ENCODE results near the gene AMOTL2. TPM values are rescaled to one million over a fixed set of nuclear protein-coding genes. Genes with fewer than 3 reads are reported as not detected.

AMOTL2 gene
- total and polyA plus RNA-seq, 3 experiments from 2014 or later: 0.10 TPM; not detected in 2

GRCh38 chr3:134357261-134357913 lies 16.9 kb downstream of the AMOTL2 start:
- DNase-seq: no peak
- H3K4me3 ChIP-seq (ENCODE audit: low read length): no peak overlapping the region
- Mint-ChIP-seq H3K4me3 (no peak overlapping the region), H3K4me1 (no peaks in the 10 kb centered on the region), H3K27me3 (peaks cover 3% of the 10 kb centered on the region in 2 donors), H3K9me3 (no peaks in the 10 kb centered on the region), H3K27ac (no peak overlapping the region), H3K36me3 (no peaks in the 10 kb centered on the region)
- H3K27ac ChIP-seq (ENCODE audit: low read depth, low read length): no peak overlapping the region
- no peaks in the 10 kb centered on the region for H3K36me3 ChIP-seq (ENCODE audit: insufficient read depth, low read length)
- ChIA-PET POLR2A (no interaction called here), CTCF (interaction anchor here (1.1 to 1.2 kb wide), 2 partner anchors 10 to 23 kb away, joined by 3 to 4 read pairs; no protein-coding TSS in a partner anchor)
- H3K27me3 ChIP-seq (ENCODE audit: insufficient read depth, low read length, poor library complexity, severe bottlenecking): no peaks in the 10 kb centered on the region
- H3K9me3 ChIP-seq (ENCODE audit: low read length): no peaks in the 10 kb centered on the region
- H3K4me1 ChIP-seq (ENCODE audit: insufficient read depth, low read length): no peaks in the 10 kb centered on the region

- H3K27ac ChIP-seq (ENCODE audit: low read depth, low read length): no peak overlapping the region
- H3K4me3 ChIP-seq (ENCODE audit: low read length): no peak overlapping the region
- ChIA-PET POLR2A (no interaction called here), CTCF (interaction anchor here (1.1 to 1.2 kb wide), 2 partner anchors 11 to 23 kb away, joined by 3 to 4 read pairs; no protein-coding TSS in a partner anchor)
- H3K4me3 Mint-ChIP-seq: no peak overlapping the region
- no peak overlapping the region for H3K27ac Mint-ChIP-seq
- peaks cover 3% of the 10 kb centered on the region in 2 donors for H3K27me3 Mint-ChIP-seq
- H3K4me1 Mint-ChIP-seq: no peaks in the 10 kb centered on the region
- no peaks in the 10 kb centered on the region for H3K4me1 ChIP-seq (ENCODE audit: insufficient read depth, low read length)
- no peaks in the 10 kb centered on the region for H3K9me3 ChIP-seq (ENCODE audit: low read length)
- H3K36me3 Mint-ChIP-seq: no peaks in the 10 kb centered on the region
- no peaks in the 10 kb centered on the region for H3K27me3 ChIP-seq (ENCODE audit: insufficient read depth, low read length, poor library complexity, severe bottlenecking)
- H3K9me3 Mint-ChIP-seq: no peaks in the 10 kb centered on the region
- H3K36me3 ChIP-seq (ENCODE audit: insufficient read depth, low read length): no peaks in the 10 kb centered on the region
- no peak for DNase-seq
Measured at GRCh38 chr3:134356411-134357040, 17.7 kb downstream of the AMOTL2 start.

GRCh38 chr3:134355416-134355815 lies 18.8 kb downstream of the AMOTL2 start:
- Histone ChIP-seq H3K4me3 (ENCODE audit: low read length) (no peak overlapping the region), H3K27me3 (ENCODE audit: insufficient read depth, low read length, poor library complexity, severe bottlenecking) (no peaks in the 10 kb centered on the region), H3K27ac (ENCODE audit: low read depth, low read length) (no peak overlapping the region), H3K4me1 (ENCODE audit: insufficient read depth, low read length) (no peaks in the 10 kb centered on the region), H3K36me3 (ENCODE audit: insufficient read depth, low read length) (no peaks in the 10 kb centered on the region), H3K9me3 (ENCODE audit: low read length) (no peaks in the 10 kb centered on the region)
- no peaks in the 10 kb centered on the region for H3K4me1 Mint-ChIP-seq
- no peak for DNase-seq
- CTCF ChIA-PET: no interaction called here
- peak overlapping the region in 1 of 8 donors; percentile 69 for H3K27ac Mint-ChIP-seq
- peaks cover 3 to 4% of the 10 kb centered on the region in 2 donors for H3K27me3 Mint-ChIP-seq
- no peaks in the 10 kb centered on the region for H3K36me3 Mint-ChIP-seq
- no peak overlapping the region for H3K4me3 Mint-ChIP-seq
- no peaks in the 10 kb centered on the region for H3K9me3 Mint-ChIP-seq
- POLR2A ChIA-PET: no interaction called here

- Mint-ChIP-seq H3K9me3 (no peaks in the 10 kb centered on the region), H3K27ac (no peak overlapping the region), H3K4me1 (no peaks in the 10 kb centered on the region), H3K27me3 (peaks cover 7 to 8% of the 10 kb centered on the region in 2 donors), H3K4me3 (no peak overlapping the region), H3K36me3 (no peaks in the 10 kb centered on the region)
- H3K27ac ChIP-seq (ENCODE audit: low read depth, low read length): no peak overlapping the region
- no peaks in the 10 kb centered on the region for H3K36me3 ChIP-seq (ENCODE audit: insufficient read depth, low read length)
- no peak for DNase-seq
- no peaks in the 10 kb centered on the region for H3K27me3 ChIP-seq (ENCODE audit: insufficient read depth, low read length, poor library complexity, severe bottlenecking)
- ChIA-PET CTCF (interaction anchor here (1.2 kb wide), 1 partner anchor 9 kb away, joined by 3 read pairs; no protein-coding TSS in a partner anchor), POLR2A (no interaction called here)
- no peak overlapping the region for H3K4me3 ChIP-seq (ENCODE audit: low read length)
- no peaks in the 10 kb centered on the region for H3K4me1 ChIP-seq (ENCODE audit: insufficient read depth, low read length)
- H3K9me3 ChIP-seq (ENCODE audit: low read length): no peaks in the 10 kb centered on the region
Measured at GRCh38 chr3:134354612-134355251, 19.5 kb downstream of the AMOTL2 start.

- DNase-seq: no peak
- POLR2A ChIA-PET: no interaction called here
- H3K4me1 Mint-ChIP-seq: no peaks in the 10 kb centered on the region
- no peaks in the 10 kb centered on the region for H3K9me3 Mint-ChIP-seq
- H3K4me1 ChIP-seq (ENCODE audit: insufficient read depth, low read length): no peaks in the 10 kb centered on the region
- H3K9me3 ChIP-seq (ENCODE audit: low read length): no peaks in the 10 kb centered on the region
- H3K27me3 ChIP-seq (ENCODE audit: insufficient read depth, low read length, poor library complexity, severe bottlenecking): no peaks in the 10 kb centered on the region
- CTCF ChIA-PET: interaction anchor here (1.2 kb wide), 1 partner anchor 9 kb away, joined by 3 read pairs; no protein-coding TSS in a partner anchor
- no peaks in the 10 kb centered on the region for H3K36me3 ChIP-seq (ENCODE audit: insufficient read depth, low read length)
- H3K36me3 Mint-ChIP-seq: no peaks in the 10 kb centered on the region
- H3K4me3 ChIP-seq (ENCODE audit: low read length): no peak overlapping the region
- H3K27ac ChIP-seq (ENCODE audit: low read depth, low read length): no peak overlapping the region
- H3K27ac Mint-ChIP-seq: no peak overlapping the region
- H3K27me3 Mint-ChIP-seq: peaks cover 8 to 11% of the 10 kb centered on the region in 2 donors
- H3K4me3 Mint-ChIP-seq: no peak overlapping the region
Measured at GRCh38 chr3:134353831-134354611, 20.2 kb downstream of the AMOTL2 start.

GRCh38 chr3:134353171-134353825 lies 20.9 kb downstream of the AMOTL2 start:
- H3K4me3 ChIP-seq (ENCODE audit: low read length): no peak overlapping the region
- Mint-ChIP-seq H3K36me3 (no peaks in the 10 kb centered on the region), H3K9me3 (peaks cover 0 to under 1% (median 0%) of the 10 kb centered on the region in 5 donors), H3K27me3 (peaks cover 8 to 12% of the 10 kb centered on the region in 2 donors), H3K27ac (no peak overlapping the region), H3K4me3 (no peak overlapping the region), H3K4me1 (no peaks in the 10 kb centered on the region)
- CTCF ChIA-PET: no interaction called here
- no peaks in the 10 kb centered on the region for H3K9me3 ChIP-seq (ENCODE audit: low read length)
- H3K27ac ChIP-seq (ENCODE audit: low read depth, low read length): no peak overlapping the region
- POLR2A ChIA-PET: no interaction called here
- H3K4me1 ChIP-seq (ENCODE audit: insufficient read depth, low read length): no peaks in the 10 kb centered on the region
- no peaks in the 10 kb centered on the region for H3K36me3 ChIP-seq (ENCODE audit: insufficient read depth, low read length)
- H3K27me3 ChIP-seq (ENCODE audit: insufficient read depth, low read length, poor library complexity, severe bottlenecking): no peaks in the 10 kb centered on the region
- no peak for DNase-seq

- Histone ChIP-seq H3K9me3 (ENCODE audit: low read length) (no peaks in the 10 kb centered on the region), H3K27me3 (ENCODE audit: insufficient read depth, low read length, poor library complexity, severe bottlenecking) (no peaks in the 10 kb centered on the region), H3K27ac (ENCODE audit: low read depth, low read length) (no peak overlapping the region), H3K4me1 (ENCODE audit: insufficient read depth, low read length) (no peaks in the 10 kb centered on the region), H3K36me3 (ENCODE audit: insufficient read depth, low read length) (no peaks in the 10 kb centered on the region), H3K4me3 (ENCODE audit: low read length) (no peak overlapping the region)
- Mint-ChIP-seq H3K36me3 (peaks cover 0 to under 1% (median 0%) of the 10 kb centered on the region in 3 donors), H3K4me3 (no peak overlapping the region), H3K9me3 (peaks cover 0 to 7% (median 1%) of the 10 kb centered on the region in 5 donors), H3K27me3 (peaks cover 8 to 13% of the 10 kb centered on the region in 2 donors), H3K4me1 (no peaks in the 10 kb centered on the region), H3K27ac (peak overlapping the region in 1 of 8 donors; percentile 24)
- DNase-seq: no peak
- CTCF ChIA-PET: no interaction called here
- POLR2A ChIA-PET: no interaction called here
Measured at GRCh38 chr3:134352031-134352671, 22.1 kb downstream of the AMOTL2 start.
